Ishikawa (cell line): Measurements from ENCODE around the gene NAV2.

ENCODE experiments used
- EP300 ChIP-seq: IDR thresholded peaks from 2 replicates; pipeline ENCODE4 v1.6.1; 2012; ENCODE audit warnings: borderline replicate concordance
- ZBTB7A ChIP-seq: IDR thresholded peaks from 2 replicates; pipeline ENCODE4 v1.6.1; 2012; ENCODE audit warnings: low read depth
- TF ChIP-seq, protein P1 (sequence below): IDR thresholded peaks from 2 replicates; pipeline ENCODE4 v1.6.1; 2012; ENCODE audit warnings: low read depth, mild to moderate bottlenecking

DNA sequence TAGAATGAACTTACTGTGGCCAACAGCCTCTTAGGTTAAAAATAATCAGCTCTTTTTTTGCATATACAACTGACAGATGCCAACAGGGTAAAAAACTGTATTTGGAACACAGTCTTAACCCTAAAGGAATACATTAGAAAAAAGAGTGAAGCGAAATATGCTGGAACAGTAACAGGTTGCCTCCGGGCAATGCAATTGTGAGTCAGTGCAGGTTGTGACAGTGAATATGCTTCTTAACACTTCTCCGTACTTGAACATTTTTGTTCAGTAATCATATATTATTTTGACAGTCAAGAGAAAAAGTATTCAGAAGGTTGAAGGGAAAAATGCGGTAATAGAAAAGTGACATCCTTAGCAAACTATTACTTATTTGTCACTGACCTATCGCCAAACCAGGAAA is 349.1 kb downstream of the NAV2 start:
- TF ChIP-seq ZBTB7A = no peak
- TF ChIP-seq, protein P1, sequence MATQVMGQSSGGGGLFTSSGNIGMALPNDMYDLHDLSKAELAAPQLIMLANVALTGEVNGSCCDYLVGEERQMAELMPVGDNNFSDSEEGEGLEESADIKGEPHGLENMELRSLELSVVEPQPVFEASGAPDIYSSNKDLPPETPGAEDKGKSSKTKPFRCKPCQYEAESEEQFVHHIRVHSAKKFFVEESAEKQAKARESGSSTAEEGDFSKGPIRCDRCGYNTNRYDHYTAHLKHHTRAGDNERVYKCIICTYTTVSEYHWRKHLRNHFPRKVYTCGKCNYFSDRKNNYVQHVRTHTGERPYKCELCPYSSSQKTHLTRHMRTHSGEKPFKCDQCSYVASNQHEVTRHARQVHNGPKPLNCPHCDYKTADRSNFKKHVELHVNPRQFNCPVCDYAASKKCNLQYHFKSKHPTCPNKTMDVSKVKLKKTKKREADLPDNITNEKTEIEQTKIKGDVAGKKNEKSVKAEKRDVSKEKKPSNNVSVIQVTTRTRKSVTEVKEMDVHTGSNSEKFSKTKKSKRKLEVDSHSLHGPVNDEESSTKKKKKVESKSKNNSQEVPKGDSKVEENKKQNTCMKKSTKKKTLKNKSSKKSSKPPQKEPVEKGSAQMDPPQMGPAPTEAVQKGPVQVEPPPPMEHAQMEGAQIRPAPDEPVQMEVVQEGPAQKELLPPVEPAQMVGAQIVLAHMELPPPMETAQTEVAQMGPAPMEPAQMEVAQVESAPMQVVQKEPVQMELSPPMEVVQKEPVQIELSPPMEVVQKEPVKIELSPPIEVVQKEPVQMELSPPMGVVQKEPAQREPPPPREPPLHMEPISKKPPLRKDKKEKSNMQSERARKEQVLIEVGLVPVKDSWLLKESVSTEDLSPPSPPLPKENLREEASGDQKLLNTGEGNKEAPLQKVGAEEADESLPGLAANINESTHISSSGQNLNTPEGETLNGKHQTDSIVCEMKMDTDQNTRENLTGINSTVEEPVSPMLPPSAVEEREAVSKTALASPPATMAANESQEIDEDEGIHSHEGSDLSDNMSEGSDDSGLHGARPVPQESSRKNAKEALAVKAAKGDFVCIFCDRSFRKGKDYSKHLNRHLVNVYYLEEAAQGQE = no peak
- TF ChIP-seq EP300 = no peak
